Measurements from ENCODE around the gene SMAGP. TPM values are rescaled to one million over a fixed set of nuclear protein-coding genes. Genes with fewer than 3 reads are reported as not detected.

SMAGP gene
- total RNA-seq, 4 donors from 2014 or later = 31.6 to 68.7 (median 46.8) TPM

GRCh38 chr12:51254536-51254935 is 15.7 kb downstream of the SMAGP start:
- Histone ChIP-seq H3K4me3 (no peak overlapping the region), H3K27ac (no peak overlapping the region), H3K27me3 (no peaks in the 10 kb centered on the region), H3K9me3 (no peaks in the 10 kb centered on the region), H3K4me1 (no peaks in the 10 kb centered on the region), H3K36me3 (peaks cover 15% of the 10 kb centered on the region)
- WGBS = 87% methylated on average over 4 of the region's 4 CpGs
- TF ChIP-seq POLR2AphosphoS5 (IDR thresholded peaks at IDR 0.05) (no peak), EP300 (IDR thresholded peaks at IDR 0.05) (no peak), POLR2A (IDR thresholded peaks at IDR 0.05) (no peak), CTCF (IDR thresholded peaks at IDR 0.05) (no peak)
- DNase-seq (ENCODE audit: low spot score in 2 of 2) = peak in 1 of 2 donors; percentile 20

- H3K4me3 ChIP-seq = no peak overlapping the region
- WGBS = 94% methylated on average over 1 of the region's 1 CpG
Observed at GRCh38 chr12:51253276-51253675, 16.9 kb downstream of the SMAGP start.

GRCh38 chr12:51247523-51248206 is 22.6 kb downstream of the SMAGP start:
- DNase-seq (ENCODE audit: low spot score in 2 of 2) = no peak
- Histone ChIP-seq H3K4me3 (no peak overlapping the region), H3K27me3 (no peaks in the 10 kb centered on the region), H3K36me3 (peaks cover 29% of the 10 kb centered on the region), H3K27ac (no peak overlapping the region), H3K4me1 (peaks cover 10% of the 10 kb centered on the region), H3K9me3 (no peaks in the 10 kb centered on the region)
- TF ChIP-seq POLR2AphosphoS5 (IDR thresholded peaks at IDR 0.05) = no peak
- no peak for TF ChIP-seq CTCF (IDR thresholded peaks at IDR 0.05)
- TF ChIP-seq EP300 (IDR thresholded peaks at IDR 0.05) = no peak
- TF ChIP-seq POLR2A (IDR thresholded peaks at IDR 0.05) = no peak
- WGBS = 77% methylated on average over 14 of the region's 14 CpGs

More at GRCh38 chr12:51253276-51253675, 16.9 kb downstream of the SMAGP start:
- peaks cover 14% of the 10 kb centered on the region for H3K36me3 ChIP-seq
- H3K4me1 ChIP-seq = no peaks in the 10 kb centered on the region
- H3K27me3 ChIP-seq = no peaks in the 10 kb centered on the region
- H3K9me3 ChIP-seq = no peaks in the 10 kb centered on the region
- H3K27ac ChIP-seq = no peak overlapping the region
- TF ChIP-seq EP300 (IDR thresholded peaks at IDR 0.05) (no peak), CTCF (IDR thresholded peaks at IDR 0.05) (no peak), POLR2A (IDR thresholded peaks at IDR 0.05) (no peak), POLR2AphosphoS5 (IDR thresholded peaks at IDR 0.05) (no peak)
- DNase-seq (ENCODE audit: low spot score in 2 of 2) = no peak

- Histone ChIP-seq H3K4me3 (no peak overlapping the region), H3K27ac (no peak overlapping the region), H3K36me3 (peaks cover 42% of the 10 kb centered on the region), H3K27me3 (no peaks in the 10 kb centered on the region), H3K9me3 (no peaks in the 10 kb centered on the region), H3K4me1 (peaks cover 22% of the 10 kb centered on the region)
- no peak for TF ChIP-seq POLR2AphosphoS5 (IDR thresholded peaks at IDR 0.05)
- TF ChIP-seq CTCF (IDR thresholded peaks at IDR 0.05) = no peak
- no peak for TF ChIP-seq POLR2A (IDR thresholded peaks at IDR 0.05)
- no peak for TF ChIP-seq EP300 (IDR thresholded peaks at IDR 0.05)
- no peak for DNase-seq (ENCODE audit: low spot score in 2 of 2)
- 47% methylated on average over 7 of the region's 7 CpGs for WGBS
Observed at GRCh38 chr12:51246254-51246853, 23.9 kb downstream of the SMAGP start.

- H3K9me3 ChIP-seq = no peaks in the 10 kb centered on the region
- 92% methylated on average over 11 of the region's 11 CpGs for WGBS
- H3K27me3 ChIP-seq = no peaks in the 10 kb centered on the region
- peaks cover 29% of the 10 kb centered on the region for H3K4me1 ChIP-seq
- no peak for TF ChIP-seq CTCF (IDR thresholded peaks at IDR 0.05)
- no peak for TF ChIP-seq EP300 (IDR thresholded peaks at IDR 0.05)
- TF ChIP-seq POLR2AphosphoS5 (IDR thresholded peaks at IDR 0.05) = no peak
- no peak for TF ChIP-seq POLR2A (IDR thresholded peaks at IDR 0.05)
- no peak overlapping the region for H3K27ac ChIP-seq
- peaks cover 49% of the 10 kb centered on the region for H3K36me3 ChIP-seq
- H3K4me3 ChIP-seq = no peak overlapping the region
- DNase-seq (ENCODE audit: low spot score in 2 of 2) = peak in 1 of 2 donors; percentile 7
Observed at GRCh38 chr12:51245476-51246253, 24.6 kb downstream of the SMAGP start.

Measured in suprapubic skin (tissue), 4 donors.